Neural progenitor cell (in vitro differentiated cells): ENCODE results near the gene PRSS33.

Experiments
- EZH2 ChIP-seq: fragments of 200-600 bp; sonication (generic); IDR thresholded peaks from 2 replicates; pipeline ENCODE4 v1.6.1; 2017; ENCODE audit warnings: antibody characterized with exemption, mild to moderate bottlenecking, moderate library complexity
- EZH2phosphoT487 ChIP-seq: fragments of 200-600 bp; sonication (generic); IDR thresholded peaks from 2 replicates; pipeline ENCODE4 v1.6.1; 2017; ENCODE audit warnings: antibody characterized with exemption
- TF ChIP-seq, protein P1 (sequence below): fragments of 200-600 bp; sonication (generic); IDR thresholded peaks from 2 replicates; pipeline ENCODE4 v1.5.1; 2017; ENCODE audit warnings: antibody characterized with exemption, mild to moderate bottlenecking

DNA sequence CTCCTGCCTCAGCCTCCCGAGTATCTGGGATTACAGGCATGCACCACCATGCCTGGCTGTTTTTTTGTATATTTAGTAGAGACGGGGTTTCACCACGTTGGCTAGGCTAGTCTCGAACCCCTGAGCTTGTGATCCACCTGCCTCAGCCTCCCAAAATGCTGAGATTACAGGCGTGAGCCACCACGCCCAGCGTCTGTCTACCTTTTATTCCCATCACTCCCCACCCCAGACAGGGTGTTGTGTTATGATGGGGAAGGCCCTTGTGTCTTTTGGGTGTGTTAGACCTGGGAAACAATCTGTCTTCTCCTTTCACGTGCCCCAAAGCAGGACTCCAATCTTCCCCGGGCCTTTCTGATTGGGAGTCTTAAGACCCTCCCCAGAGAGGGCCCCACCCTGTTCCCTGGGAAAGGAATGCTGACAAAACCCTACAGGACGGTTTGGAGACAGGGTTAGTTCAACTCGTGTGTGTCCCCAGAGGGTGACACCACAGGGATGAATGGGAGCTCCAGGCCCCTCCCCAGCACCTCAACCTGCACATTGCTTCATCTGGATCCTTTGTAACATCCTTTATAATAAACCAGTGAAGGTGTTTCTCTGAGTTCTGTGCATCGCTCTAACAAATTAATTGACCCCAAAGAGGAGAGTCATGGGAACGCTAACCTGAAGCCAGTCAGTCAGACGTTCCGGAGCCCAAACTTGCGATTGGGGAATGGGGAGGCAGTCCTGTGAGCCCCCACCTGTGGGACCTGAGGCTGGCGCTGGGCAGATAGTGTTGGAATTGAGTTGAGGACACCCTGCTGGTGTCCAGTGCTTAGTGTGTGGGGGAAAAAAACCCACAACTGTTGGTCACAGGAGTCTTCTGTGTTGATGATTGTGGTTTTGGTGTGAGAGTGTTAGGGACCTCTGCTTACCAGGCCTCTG lies 7.1 kb downstream of the PRSS33 start:
- TF ChIP-seq, protein P1, sequence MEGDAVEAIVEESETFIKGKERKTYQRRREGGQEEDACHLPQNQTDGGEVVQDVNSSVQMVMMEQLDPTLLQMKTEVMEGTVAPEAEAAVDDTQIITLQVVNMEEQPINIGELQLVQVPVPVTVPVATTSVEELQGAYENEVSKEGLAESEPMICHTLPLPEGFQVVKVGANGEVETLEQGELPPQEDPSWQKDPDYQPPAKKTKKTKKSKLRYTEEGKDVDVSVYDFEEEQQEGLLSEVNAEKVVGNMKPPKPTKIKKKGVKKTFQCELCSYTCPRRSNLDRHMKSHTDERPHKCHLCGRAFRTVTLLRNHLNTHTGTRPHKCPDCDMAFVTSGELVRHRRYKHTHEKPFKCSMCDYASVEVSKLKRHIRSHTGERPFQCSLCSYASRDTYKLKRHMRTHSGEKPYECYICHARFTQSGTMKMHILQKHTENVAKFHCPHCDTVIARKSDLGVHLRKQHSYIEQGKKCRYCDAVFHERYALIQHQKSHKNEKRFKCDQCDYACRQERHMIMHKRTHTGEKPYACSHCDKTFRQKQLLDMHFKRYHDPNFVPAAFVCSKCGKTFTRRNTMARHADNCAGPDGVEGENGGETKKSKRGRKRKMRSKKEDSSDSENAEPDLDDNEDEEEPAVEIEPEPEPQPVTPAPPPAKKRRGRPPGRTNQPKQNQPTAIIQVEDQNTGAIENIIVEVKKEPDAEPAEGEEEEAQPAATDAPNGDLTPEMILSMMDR, result no peak
- TF ChIP-seq EZH2phosphoT487, result no peak
- no peak for TF ChIP-seq EZH2
